Stimulated activated CD8-positive, alpha-beta memory T cell treated with anti-CD3 and anti-CD28 coated beads, Interleukin-15, amount 100 ng/mL, for 4 hours (primary cell): ENCODE data around the gene SYNGR4.
"Not testable (repeated sequence)": the region's sequence is repeated elsewhere in the genome, so short reads cannot be mapped to it uniquely, and the experiment has no call there.

Experiments used
- DNase-seq, 2 donors: peaks; one replicate each; pipeline ENCODE4 v3.0.0-alpha.2; 2020; ENCODE audit warnings: low read depth in 2 of 2

The SYNGR4 gene

GRCh38 chr19:48363810-48364597 lies at the start of gene SYNGR4, which contains the start of gene TMEM143:
TSS of gene SYNGR4 (plus strand) at chr19:48364367. CDS start at chr19:48365843, 1,476 bp downstream.
TSS of gene TMEM143 (minus strand) at chr19:48363940. CDS start at chr19:48363920, 20 bp downstream.
- DNase-seq: peak; percentile 96

- DNase-seq: no peak
These were observed 48.5 kb upstream of the SYNGR4 start for GRCh38 chr19:48315712-48316111.

- not testable (repeated sequence) for DNase-seq
These were observed 46.5 kb upstream of the SYNGR4 start for GRCh38 chr19:48317708-48317960.

GRCh38 chr19:48318286-48318987 lies 45.7 kb upstream of the SYNGR4 start:
- no peak for DNase-seq

GRCh38 chr19:48319647-48320541 lies 44.3 kb upstream of the SYNGR4 start:
- peak in 1 of 2 donors; percentile 52 for DNase-seq

- DNase-seq: peak; percentile 89 to 96
These were observed 42.9 kb upstream of the SYNGR4 start for GRCh38 chr19:48321372-48321621.

GRCh38 chr19:48321622-48322591 lies 42.3 kb upstream of the SYNGR4 start:
- DNase-seq: peak; percentile 96 to 99

- peak; percentile 64 to 75 for DNase-seq
These were observed 38.8 kb upstream of the SYNGR4 start, which contains the start of gene EMP3 for GRCh38 chr19:48325265-48325910. TSS of gene EMP3 (plus strand) at chr19:48325552. CDS start at chr19:48326845, 1,293 bp downstream.

GRCh38 chr19:48329167-48329891 lies 34.8 kb upstream of the SYNGR4 start:
- peak in 1 of 2 donors; percentile 24 for DNase-seq

GRCh38 chr19:48330012-48330681 lies 34.0 kb upstream of the SYNGR4 start:
- DNase-seq: peak in 1 of 2 donors; percentile 72

GRCh38 chr19:48332351-48332661 lies 31.9 kb upstream of the SYNGR4 start:
- DNase-seq: no peak

- DNase-seq: peak; percentile 74 to 95
These were observed 31.3 kb upstream of the SYNGR4 start for GRCh38 chr19:48332662-48333466.

- DNase-seq: peak; percentile 85 to 86
These were observed 30.4 kb upstream of the SYNGR4 start for GRCh38 chr19:48333467-48334384.

- no peak for DNase-seq
These were observed 25.9 kb upstream of the SYNGR4 start for GRCh38 chr19:48338253-48338755.

- DNase-seq: no peak
These were observed 25.2 kb upstream of the SYNGR4 start for GRCh38 chr19:48338802-48339503.

GRCh38 chr19:48340995-48341394 lies 23.2 kb upstream of the SYNGR4 start:
- no peak for DNase-seq
